GM23338 (cell line): Measurements from ENCODE around the gene GCC1. TPM values are rescaled to one million over a fixed set of nuclear protein-coding genes. Genes with fewer than 3 reads are reported as not detected.

Experiments
- ATAC-seq: fragments of 200-7000 bp; cut with Tn5 transposase; 3 replicates; pipeline ENCODE4 v1.9.1; 2020
- DNase-seq: peaks from one replicate; pipeline ENCODE4 v3.0.0-alpha.2; 2015; ENCODE audit warnings: low spot score
- H2AFZ ChIP-seq: fragments of 200-600 bp; sonication (generic); 2 replicates; pipeline ENCODE4 v1.8.0; 2016; ENCODE audit warnings: antibody characterized with exemption, mild to moderate bottlenecking, moderate library complexity
- H3F3A ChIP-seq: fragments of 200-600 bp; sonication (generic); replicated peaks from 2 replicates; pipeline ENCODE4 v1.8.0; 2017; ENCODE audit warnings: antibody characterized with exemption, mixed run types, low read depth
- H3K27ac ChIP-seq: fragments of 200-600 bp; sonication (generic); 2 replicates; pipeline ENCODE4 v1.6.1; 2016; ENCODE audit warnings: low read depth
- H3K27me3 ChIP-seq: fragments of 200-600 bp; sonication (generic); 2 replicates; pipeline ENCODE4 v1.8.0; 2016; ENCODE audit warnings: mild to moderate bottlenecking, mixed run types, moderate library complexity; ENCODE audit not compliant: insufficient read depth
- H3K36me3 ChIP-seq: fragments of 200-600 bp; sonication (generic); 2 replicates; pipeline ENCODE4 v1.8.0; 2016; ENCODE audit warnings: mild to moderate bottlenecking; ENCODE audit not compliant: insufficient read depth
- H3K4me1 ChIP-seq: fragments of 200-600 bp; sonication (generic); 2 replicates; pipeline ENCODE4 v1.8.0; 2016; ENCODE audit warnings: mild to moderate bottlenecking, moderate library complexity; ENCODE audit not compliant: insufficient read depth
- H3K4me2 ChIP-seq: fragments of 200-600 bp; sonication (generic); 2 replicates; pipeline ENCODE4 v1.7.1; 2017; ENCODE audit warnings: mixed run types
- H3K4me3 ChIP-seq: fragments of 200-600 bp; sonication (generic); 2 replicates; pipeline ENCODE4 v1.6.1; 2016; ENCODE audit warnings: mixed run types
- H3K79me2 ChIP-seq: fragments of 200-600 bp; sonication (generic); replicated peaks from 2 replicates; pipeline ENCODE4 v1.8.0; 2017; ENCODE audit warnings: mild to moderate bottlenecking; ENCODE audit not compliant: insufficient read depth
- H3K9me2 ChIP-seq: fragments of 200-600 bp; sonication (generic); 2 replicates; pipeline ENCODE4 v1.8.0; 2017; ENCODE audit not compliant: insufficient read depth
- H4K20me1 ChIP-seq: fragments of 200-600 bp; sonication (generic); replicated peaks from 2 replicates; pipeline ENCODE4 v1.8.0; 2017; ENCODE audit warnings: mild to moderate bottlenecking; ENCODE audit not compliant: insufficient read depth
- H3K27ac Mint-ChIP-seq: 2 replicates; pipeline ENCODE4 v1.8.0; 2020; ENCODE audit warnings: inconsistent platforms, mild to moderate bottlenecking, moderate library complexity, mixed read lengths
- H3K27me3 Mint-ChIP-seq: 3 replicates; pipeline ENCODE4 v1.8.0; 2022; ENCODE audit warnings: low read depth, mild to moderate bottlenecking, moderate library complexity, mixed read lengths, inconsistent platforms; ENCODE audit not compliant: insufficient read depth, poor library complexity
- H3K36me3 Mint-ChIP-seq: 3 replicates; pipeline ENCODE4 v1.8.0; 2021; ENCODE audit warnings: low read depth, mild to moderate bottlenecking, inconsistent platforms, moderate library complexity, mixed read lengths
- H3K4me1 Mint-ChIP-seq: 3 replicates; pipeline ENCODE4 v1.8.0; 2020; ENCODE audit warnings: mild to moderate bottlenecking, inconsistent platforms, mixed read lengths
- H3K4me3 Mint-ChIP-seq: 3 replicates; pipeline ENCODE4 v1.8.0; 2021; ENCODE audit warnings: moderate library complexity, mild to moderate bottlenecking, inconsistent platforms, mixed read lengths
- H3K9me3 Mint-ChIP-seq: 3 replicates; pipeline ENCODE4 v1.8.0; 2020; ENCODE audit warnings: moderate library complexity, mild to moderate bottlenecking, inconsistent platforms, mixed read lengths
- CTCF ChIP-seq, 2 experiments: fragments of 200-600 bp in 1 of 2; sonication (generic) in 1 of 2; conservative IDR thresholded peaks; 2 replicates each; pipeline versions ENCODE4 v1.5.1 to v1.6.1; 2016 to 2017; ENCODE audit warnings: antibody characterized with exemption in 2 of 2, low read depth in 2 of 2, mild to moderate bottlenecking in 2 of 2, moderate library complexity in 1 of 2
- NANOG ChIP-seq: IDR thresholded peaks from 2 replicates; pipeline ENCODE4 v1.6.1; 2016; ENCODE audit warnings: antibody characterized with exemption, borderline replicate concordance
- POLR2AphosphoS5 ChIP-seq: IDR thresholded peaks from 2 replicates; pipeline ENCODE4 v1.6.1; 2016; ENCODE audit warnings: antibody characterized with exemption, low read depth
- STAT1 ChIP-seq: IDR thresholded peaks from one replicate; pipeline ENCODE4 v1.6.1; 2016; ENCODE audit warnings: antibody characterized with exemption; ENCODE audit not compliant: unreplicated experiment
- ZNF114 ChIP-seq: fragments of 250-450 bp; sonication (Bioruptor Pico); IDR thresholded peaks from 2 replicates; pipeline ENCODE4 v1.5.0; 2020; ENCODE audit warnings: mild to moderate bottlenecking, moderate library complexity
- ZNF331 ChIP-seq: fragments of 250-450 bp; sonication (Bioruptor Pico); IDR thresholded peaks from 2 replicates; pipeline ENCODE4 v1.5.0; 2020; ENCODE audit warnings: low read depth, mild to moderate bottlenecking, moderate library complexity
- polyA plus RNA-seq: library from polyadenylated mRNA; unstranded; fragments of >200 nt; fragmentation: Nextera tagmentation; extraction: Ambion mirVana; gene quantifications from 2 replicates; pipeline ENCODE4 v1.2.1, GENCODE V29; 2016
- total RNA-seq: library from RNA; depleted of rRNA; stranded (reverse); fragments of >200 nt; shearing (Covaris generic); gene quantifications from 2 replicates; pipeline ENCODE4 v1.2.3, GENCODE V29; 2014
- TF ChIP-seq, protein P1 (sequence below): fragments of 250-450 bp; sonication (Bioruptor Pico); IDR thresholded peaks from 2 replicates; pipeline ENCODE4 v1.5.0; 2020; ENCODE audit warnings: mild to moderate bottlenecking, moderate library complexity

GCC1 gene
- total and polyA plus RNA-seq, 2 experiments from 2014 or later = 3.2 to 17.6 TPM

DNA sequence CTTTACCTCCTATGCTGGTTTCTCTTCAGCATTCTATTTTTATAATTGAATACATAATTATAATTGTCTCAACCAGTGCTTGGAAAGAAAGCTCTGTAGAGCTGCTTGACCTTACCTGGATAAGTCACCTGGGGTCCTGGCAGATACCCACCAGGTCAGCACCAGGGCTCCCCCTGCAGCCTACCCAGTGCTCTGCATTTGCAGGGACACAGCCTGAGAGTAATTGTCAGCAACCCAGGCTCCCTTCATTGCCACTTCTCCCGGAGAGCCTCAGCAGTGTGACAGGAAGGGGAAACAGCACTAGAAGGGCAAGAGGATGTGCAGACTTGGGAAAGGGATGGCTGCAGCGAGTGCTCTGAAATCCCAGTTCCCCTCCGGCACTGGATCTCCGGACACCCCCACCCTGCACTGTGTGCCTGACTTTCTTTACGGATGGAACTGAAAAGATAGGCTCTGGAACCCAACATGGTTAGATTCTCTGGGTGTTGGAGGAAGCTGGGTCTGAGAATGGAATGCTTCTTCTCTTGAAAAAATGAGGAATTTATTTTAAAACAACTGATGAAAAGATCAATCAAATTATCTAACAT lies 44.0 kb upstream of the GCC1 start:
- H3K79me2 ChIP-seq = no peaks in the 10 kb centered on the region
- H3K4me1 ChIP-seq = peaks cover 7% of the 10 kb centered on the region; the same call in 1 of the 2 replicates
- TF ChIP-seq ZNF114 (CRISPR knock-in tag) (no peak), ZNF331 (no peak), POLR2AphosphoS5 (no peak), NANOG (no peak), CTCF (conservative IDR thresholded peaks at IDR 0.05; ENCODE audit: low read depth in 2 of 2) (peak; percentile 83 to 94), STAT1 (no peak)
- TF ChIP-seq, protein P1, sequence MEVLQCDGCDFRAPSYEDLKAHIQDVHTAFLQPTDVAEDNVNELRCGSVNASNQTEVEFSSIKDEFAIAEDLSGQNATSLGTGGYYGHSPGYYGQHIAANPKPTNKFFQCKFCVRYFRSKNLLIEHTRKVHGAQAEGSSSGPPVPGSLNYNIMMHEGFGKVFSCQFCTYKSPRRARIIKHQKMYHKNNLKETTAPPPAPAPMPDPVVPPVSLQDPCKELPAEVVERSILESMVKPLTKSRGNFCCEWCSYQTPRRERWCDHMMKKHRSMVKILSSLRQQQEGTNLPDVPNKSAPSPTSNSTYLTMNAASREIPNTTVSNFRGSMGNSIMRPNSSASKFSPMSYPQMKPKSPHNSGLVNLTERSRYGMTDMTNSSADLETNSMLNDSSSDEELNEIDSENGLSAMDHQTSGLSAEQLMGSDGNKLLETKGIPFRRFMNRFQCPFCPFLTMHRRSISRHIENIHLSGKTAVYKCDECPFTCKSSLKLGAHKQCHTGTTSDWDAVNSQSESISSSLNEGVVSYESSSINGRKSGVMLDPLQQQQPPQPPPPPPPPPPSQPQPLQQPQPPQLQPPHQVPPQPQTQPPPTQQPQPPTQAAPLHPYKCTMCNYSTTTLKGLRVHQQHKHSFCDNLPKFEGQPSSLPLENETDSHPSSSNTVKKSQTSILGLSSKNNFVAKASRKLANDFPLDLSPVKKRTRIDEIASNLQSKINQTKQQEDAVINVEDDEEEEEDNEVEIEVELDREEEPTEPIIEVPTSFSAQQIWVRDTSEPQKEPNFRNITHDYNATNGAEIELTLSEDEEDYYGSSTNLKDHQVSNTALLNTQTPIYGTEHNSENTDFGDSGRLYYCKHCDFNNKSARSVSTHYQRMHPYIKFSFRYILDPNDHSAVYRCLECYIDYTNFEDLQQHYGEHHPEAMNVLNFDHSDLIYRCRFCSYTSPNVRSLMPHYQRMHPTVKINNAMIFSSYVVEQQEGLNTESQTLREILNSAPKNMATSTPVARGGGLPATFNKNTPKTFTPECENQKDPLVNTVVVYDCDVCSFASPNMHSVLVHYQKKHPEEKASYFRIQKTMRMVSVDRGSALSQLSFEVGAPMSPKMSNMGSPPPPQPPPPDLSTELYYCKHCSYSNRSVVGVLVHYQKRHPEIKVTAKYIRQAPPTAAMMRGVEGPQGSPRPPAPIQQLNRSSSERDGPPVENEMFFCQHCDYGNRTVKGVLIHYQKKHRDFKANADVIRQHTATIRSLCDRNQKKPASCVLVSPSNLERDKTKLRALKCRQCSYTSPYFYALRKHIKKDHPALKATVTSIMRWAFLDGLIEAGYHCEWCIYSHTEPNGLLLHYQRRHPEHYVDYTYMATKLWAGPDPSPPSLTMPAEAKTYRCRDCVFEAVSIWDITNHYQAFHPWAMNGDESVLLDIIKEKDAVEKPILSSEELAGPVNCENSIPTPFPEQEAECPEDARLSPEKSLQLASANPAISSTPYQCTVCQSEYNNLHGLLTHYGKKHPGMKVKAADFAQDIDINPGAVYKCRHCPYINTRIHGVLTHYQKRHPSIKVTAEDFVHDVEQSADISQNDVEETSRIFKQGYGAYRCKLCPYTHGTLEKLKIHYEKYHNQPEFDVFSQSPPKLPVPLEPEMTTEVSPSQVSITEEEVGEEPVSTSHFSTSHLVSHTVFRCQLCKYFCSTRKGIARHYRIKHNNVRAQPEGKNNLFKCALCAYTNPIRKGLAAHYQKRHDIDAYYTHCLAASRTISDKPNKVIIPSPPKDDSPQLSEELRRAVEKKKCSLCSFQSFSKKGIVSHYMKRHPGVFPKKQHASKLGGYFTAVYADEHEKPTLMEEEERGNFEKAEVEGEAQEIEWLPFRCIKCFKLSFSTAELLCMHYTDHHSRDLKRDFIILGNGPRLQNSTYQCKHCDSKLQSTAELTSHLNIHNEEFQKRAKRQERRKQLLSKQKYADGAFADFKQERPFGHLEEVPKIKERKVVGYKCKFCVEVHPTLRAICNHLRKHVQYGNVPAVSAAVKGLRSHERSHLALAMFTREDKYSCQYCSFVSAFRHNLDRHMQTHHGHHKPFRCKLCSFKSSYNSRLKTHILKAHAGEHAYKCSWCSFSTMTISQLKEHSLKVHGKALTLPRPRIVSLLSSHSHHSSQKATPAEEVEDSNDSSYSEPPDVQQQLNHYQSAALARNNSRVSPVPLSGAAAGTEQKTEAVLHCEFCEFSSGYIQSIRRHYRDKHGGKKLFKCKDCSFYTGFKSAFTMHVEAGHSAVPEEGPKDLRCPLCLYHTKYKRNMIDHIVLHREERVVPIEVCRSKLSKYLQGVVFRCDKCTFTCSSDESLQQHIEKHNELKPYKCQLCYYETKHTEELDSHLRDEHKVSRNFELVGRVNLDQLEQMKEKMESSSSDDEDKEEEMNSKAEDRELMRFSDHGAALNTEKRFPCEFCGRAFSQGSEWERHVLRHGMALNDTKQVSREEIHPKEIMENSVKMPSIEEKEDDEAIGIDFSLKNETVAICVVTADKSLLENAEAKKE (CRISPR knock-in tag) = no peak
- H3K4me2 ChIP-seq = peak overlapping the region; percentile 34; the same call in 1 of the 2 replicates
- no peaks in the 10 kb centered on the region for H3K36me3 ChIP-seq
- H3K27ac Mint-ChIP-seq = no peak overlapping the region
- H3K4me3 ChIP-seq = peak overlapping the region; percentile 23; the same call in 1 of the 2 replicates
- no peaks in the 10 kb centered on the region for H3K27me3 ChIP-seq
- H3K9me3 Mint-ChIP-seq = no peaks in the 10 kb centered on the region
- no peaks in the 10 kb centered on the region for H4K20me1 ChIP-seq
- no peak overlapping the region for H3K27ac ChIP-seq
- H3K27me3 Mint-ChIP-seq = peaks cover 3% of the 10 kb centered on the region
- peak; percentile 99 for ATAC-seq
- H3K9me2 ChIP-seq = peaks cover 3% of the 10 kb centered on the region; the same call in 1 of the 2 replicates
- DNase-seq = peak; percentile 93
- H3K4me3 Mint-ChIP-seq = 0 out of 3 replicates have a peak overlapping the region, but pooled peaks have one; percentile 7
- no peaks in the 10 kb centered on the region for H3K36me3 Mint-ChIP-seq
- 0 out of 2 replicates have a peak, but pooled peaks cover 4% of the 10 kb centered on the region for H3F3A ChIP-seq
- peaks cover 11% of the 10 kb centered on the region for H3K4me1 Mint-ChIP-seq
- peak overlapping the region; percentile 48; the same call in 1 of the 2 replicates for H2AFZ ChIP-seq
